ENCODE results near the gene STK32B.

GRCh38 chr4:5448221-5448620 is 396.9 kb downstream of the STK32B start:
- TF ChIP-seq CTCF (conservative IDR thresholded peaks at IDR 0.05; ENCODE audit: low read length): no peak
- no peak for TF ChIP-seq EZH2phosphoT487 (IDR thresholded peaks at IDR 0.05; ENCODE audit: borderline replicate concordance, low read depth, low read length)
